HCT116 (cell line): ENCODE results near the gene ASB10. TPM values are rescaled to one million over a fixed set of nuclear protein-coding genes. Genes with fewer than 3 reads are reported as not detected.

Experiments
- ATAC-seq: fragments of 200-7000 bp; cut with Tn5 transposase; 2 replicates; pipeline ENCODE4 v1.9.1; 2020; ENCODE audit warnings: mild to moderate bottlenecking, moderate library complexity
- BruUV-seq: library from RNA; stranded (reverse); fragments of 400-500 nt; replicated peaks from 2 replicates; lab custom pipeline; 2021; lab: Mats Ljungman, UMichigan
- CTCF ChIA-PET: fragments of 300-600 bp; sonication (Branson Sonifier 250); formaldehyde crosslinking; loops from one replicate; lab custom pipeline; 2021; ENCODE audit warnings: antibody characterized with exemption; lab: Charles Lee
- POLR2A ChIA-PET: fragments of 300-600, 350-600 bp; sonication (Branson Sonifier 250); formaldehyde crosslinking; loops from one replicate; lab custom pipeline; 2021; ENCODE audit warnings: antibody characterized with exemption; lab: Charles Lee
- RAD21 ChIA-PET, 2 experiments: fragments of 300-600 bp; sonication (Branson Sonifier 250); formaldehyde crosslinking; loops; one replicate each; lab custom pipeline; 2023; ENCODE audit warnings: low total read pairs in 2 of 2; ENCODE audit not compliant: uncharacterized antibody in 2 of 2, unreplicated experiment in 2 of 2, low non-redundant PET in 1 of 2; lab: Charles Lee
- DNase-seq: peaks from one replicate; pipeline ENCODE4 v3.0.0-alpha.2; 2010; ENCODE audit warnings: low read depth, low spot score
- H2AFZ ChIP-seq: fragments of 200-600 bp; shearing (Covaris generic), sonication (generic); 2 replicates; pipeline ENCODE4 v1.6.1; 2017; ENCODE audit warnings: low read depth, mixed run types, mixed read lengths, antibody characterized with exemption, low read length; ENCODE audit not compliant: poor library complexity, severe bottlenecking
- H3K27ac ChIP-seq: 2 replicates; pipeline ENCODE4 v1.5.1; 2012; ENCODE audit warnings: low read depth, low read length
- H3K27me3 ChIP-seq: fragments of 200-600 bp; sonication (generic); 2 replicates; pipeline ENCODE4 v1.6.1; 2016; ENCODE audit warnings: mixed run types, low read length, mixed read lengths; ENCODE audit not compliant: insufficient read depth
- H3K36me3 ChIP-seq, 2 experiments: fragments of 200-500 bp in 1 of 2; fragments of 200-600 bp in 1 of 2; sonication (Bioruptor generic) in 1 of 2; sonication (generic) in 1 of 2; 2 replicates each; pipeline versions ENCODE4 v1.5.1 to v1.6.1; 2014 to 2016; ENCODE audit warnings: low read length in 2 of 2, inconsistent platforms in 1 of 2, mixed read lengths in 1 of 2, mixed run types in 1 of 2; ENCODE audit not compliant: insufficient read depth in 2 of 2, control insufficient read depth in 1 of 2
- H3K4me1 ChIP-seq, 2 experiments: fragments of 200-600 bp in 1 of 2; sonication (generic) in 1 of 2; 2 replicates each; pipeline versions ENCODE4 v1.5.1 to v1.6.1; 2012 to 2017; ENCODE audit warnings: low read length in 2 of 2, inconsistent platforms in 1 of 2, mild to moderate bottlenecking in 1 of 2, mixed read lengths in 1 of 2, mixed run types in 1 of 2, moderate library complexity in 1 of 2; ENCODE audit not compliant: insufficient read depth in 2 of 2, control insufficient read depth in 1 of 2
- H3K4me2 ChIP-seq: fragments of 200-600 bp; sonication (generic); 2 replicates; pipeline ENCODE4 v1.6.1; 2017; ENCODE audit warnings: mixed run types, low read length, mixed read lengths
- H3K4me3 ChIP-seq, 2 experiments: fragments of 200-600 bp in 1 of 2; sonication (generic) in 1 of 2; replicated peaks in 1 of 2; 2 replicates each; pipeline ENCODE4 v1.5.1; 2011 to 2016; ENCODE audit warnings: low read length in 2 of 2, control low read depth in 1 of 2, low read depth in 1 of 2, mild to moderate bottlenecking in 1 of 2, mixed read lengths in 1 of 2, mixed run types in 1 of 2
- H3K79me2 ChIP-seq: fragments of 200-600 bp; sonication (generic); 2 replicates; pipeline ENCODE4 v1.6.1; 2017; ENCODE audit warnings: mild to moderate bottlenecking, mixed run types, low read length, moderate library complexity, mixed read lengths; ENCODE audit not compliant: insufficient read depth
- H3K9ac ChIP-seq: fragments of 200-600 bp; sonication (generic); 2 replicates; pipeline ENCODE4 v1.6.1; 2016; ENCODE audit warnings: low read length, mixed read lengths
- H3K9me2 ChIP-seq: fragments of 200-600 bp; sonication (generic), shearing (Covaris generic); 2 replicates; pipeline ENCODE4 v1.6.1; 2017; ENCODE audit warnings: mixed run types, mild to moderate bottlenecking, moderate library complexity; ENCODE audit not compliant: insufficient read depth
- H3K9me3 ChIP-seq, 2 experiments: fragments of 200-500 bp in 1 of 2; fragments of 200-600 bp in 1 of 2; sonication (Bioruptor generic) in 1 of 2; sonication (generic) in 1 of 2; 2 replicates each; pipeline ENCODE4 v1.6.1; 2014 to 2017; ENCODE audit warnings: low read length in 2 of 2, mixed read lengths in 2 of 2, inconsistent platforms in 1 of 2, low read depth in 1 of 2, mild to moderate bottlenecking in 1 of 2, mixed run types in 1 of 2, moderate library complexity in 1 of 2; ENCODE audit not compliant: control insufficient read depth in 1 of 2, insufficient read depth in 1 of 2
- H4K20me1 ChIP-seq: fragments of 200-600 bp; sonication (generic), shearing (Covaris generic); 2 replicates; pipeline ENCODE4 v1.6.1; 2017; ENCODE audit warnings: mixed run types, mild to moderate bottlenecking, moderate library complexity; ENCODE audit not compliant: insufficient read depth
- ATF3 ChIP-seq: IDR thresholded peaks from 2 replicates; pipeline ENCODE4 v1.6.1; 2012
- CBX3 ChIP-seq: IDR thresholded peaks from 2 replicates; pipeline ENCODE4 v1.6.1; 2012; ENCODE audit warnings: low read depth
- CTCF ChIP-seq, 3 experiments: fragments of 200-600 bp in 1 of 3; sonication (generic) in 1 of 3; IDR thresholded peaks in 2 of 3; conservative IDR thresholded peaks in 1 of 3; 2 replicates each; pipeline ENCODE4 v1.5.1; 2012 to 2017; ENCODE audit warnings: low read depth in 2 of 3, low read length in 2 of 3, antibody characterized with exemption in 1 of 3, borderline replicate concordance in 1 of 3, control low read depth in 1 of 3, mild to moderate bottlenecking in 1 of 3, mixed read lengths in 1 of 3, mixed run types in 1 of 3, moderate library complexity in 1 of 3; ENCODE audit not compliant: insufficient read depth in 1 of 3
- EZH2phosphoT487 ChIP-seq: fragments of 200-600 bp; IDR thresholded peaks from 2 replicates; pipeline ENCODE4 v1.6.1; 2018; ENCODE audit warnings: antibody characterized with exemption, borderline replicate concordance
- POLR2A ChIP-seq: IDR thresholded peaks from 2 replicates; pipeline ENCODE4 v1.7.0; 2011; ENCODE audit warnings: borderline replicate concordance; ENCODE audit not compliant: insufficient read depth, insufficient read length; ENCODE audit errors: extremely low read depth
- RAD21 ChIP-seq: IDR thresholded peaks from 2 replicates; pipeline ENCODE4 v1.6.1; 2012; ENCODE audit warnings: low read depth, mild to moderate bottlenecking
- REST ChIP-seq: IDR thresholded peaks from 2 replicates; pipeline ENCODE4 v1.6.1; 2012; ENCODE audit warnings: low read depth
- TCF7L2 ChIP-seq: IDR thresholded peaks from 2 replicates; pipeline ENCODE4 v1.7.0; 2011; ENCODE audit warnings: borderline replicate concordance, inconsistent platforms; ENCODE audit not compliant: insufficient read depth, insufficient read length; ENCODE audit errors: extremely low read depth
- ZFX ChIP-seq: fragments of 450-650 bp; IDR thresholded peaks from 2 replicates; pipeline ENCODE4 v1.6.1; 2017
- intact Hi-C: fragments of 100-400 bp; cut with micrococcal nuclease; formaldehyde crosslinking; loops from 2 replicates; pipeline ENCODE4 v1.10.0; 2022
- total RNA-seq: library from RNA; stranded (reverse); gene quantifications from one replicate; pipeline ENCODE4 v1.2.1, GENCODE V29; 2021; ENCODE audit not compliant: unreplicated experiment

The ASB10 gene
- total RNA-seq, 1 experiment from 2014 or later = not detected

GRCh38 chr7:151188252-151188542 is 1.1 kb upstream of the ASB10 start:
- ChIA-PET POLR2A (interaction anchor here (0.7 kb wide), 1 partner anchor 12 kb away, joined by 3 read pairs; no protein-coding TSS in a partner anchor), RAD21 (no interaction called here), CTCF (no interaction called here)
- no peak overlapping the region for H3K27ac ChIP-seq
- H3K4me2 ChIP-seq = no peak overlapping the region
- ATAC-seq = no peak
- no peak overlapping the region for H3K4me3 ChIP-seq
- no TSS peak for BruUV-seq
- no peaks in the 10 kb centered on the region for H3K4me1 ChIP-seq
- H3K9ac ChIP-seq = no peak overlapping the region
- no peaks in the 10 kb centered on the region for H4K20me1 ChIP-seq
- no peaks in the 10 kb centered on the region for H3K9me2 ChIP-seq
- intact Hi-C loops = no loop called here
- H3K79me2 ChIP-seq = no peaks in the 10 kb centered on the region
- H3K36me3 ChIP-seq = no peaks in the 10 kb centered on the region
- DNase-seq = no peak
- H2AFZ ChIP-seq = no peak overlapping the region
- no peaks in the 10 kb centered on the region for H3K9me3 ChIP-seq
- no peaks in the 10 kb centered on the region for H3K27me3 ChIP-seq
- no peak for TF ChIP-seq ZFX
- no peak for TF ChIP-seq EZH2phosphoT487
- TF ChIP-seq CBX3 = no peak
- TF ChIP-seq POLR2A = no peak
- TF ChIP-seq RAD21 = no peak
- no peak for TF ChIP-seq CTCF (IDR thresholded peaks at IDR 0.05 in 2 of 3, conservative IDR thresholded peaks at IDR 0.05 in 1 of 3; ENCODE audit: borderline replicate concordance in 1 of 3, insufficient read depth in 1 of 3, low read depth in 2 of 3, low read length in 2 of 3)
- no peak for TF ChIP-seq TCF7L2
- no peak for TF ChIP-seq ATF3
- no peak for TF ChIP-seq REST
